Fibroblast of skin of right quadriceps (primary cell): Measurements from ENCODE around the gene CCDC32.

Experiments used
- DNase-seq: peaks from one replicate; pipeline ENCODE4 v3.0.0-alpha.2; 2013

The CCDC32 gene

GRCh38 chr15:40511472-40512133 lies 53.2 kb downstream of the CCDC32 start:
- DNase-seq = no peak

- no peak for DNase-seq
These were observed 53.8 kb downstream of the CCDC32 start for GRCh38 chr15:40511093-40511471.

- no peak for DNase-seq
These were observed 54.6 kb downstream of the CCDC32 start for GRCh38 chr15:40510201-40510600.

- no peak for DNase-seq
These were observed 56.6 kb downstream of the CCDC32 start for GRCh38 chr15:40508216-40508615.

GRCh38 chr15:40506964-40507571 lies 57.8 kb downstream of the CCDC32 start:
- DNase-seq = peak; percentile 63
